MM.1S (cell line): ENCODE data around the gene CCDC102B.

ENCODE experiments used
- CTCF ChIP-seq: fragments of 300-600 bp; sonication (generic); IDR thresholded peaks from 2 replicates; pipeline ENCODE4 v1.5.1; 2016; ENCODE audit warnings: antibody characterized with exemption, low read length, mixed read lengths
- EZH2 ChIP-seq: fragments of 300-600 bp; sonication (generic); optimal IDR thresholded peaks from 2 replicates; pipeline ENCODE3; 2017; ENCODE audit warnings: low read depth, mild to moderate bottlenecking, antibody characterized with exemption, low read length, mixed read lengths
- EZH2phosphoT487 ChIP-seq: fragments of 300-600 bp; sonication (generic); IDR thresholded peaks from 2 replicates; pipeline ENCODE4 v1.6.1; 2018; ENCODE audit warnings: antibody characterized with exemption, low read length

- no peak for TF ChIP-seq CTCF
- TF ChIP-seq EZH2 = no peak
- no peak for TF ChIP-seq EZH2phosphoT487
Observed at GRCh38 chr18:69071680-69072079, 273.8 kb downstream of the CCDC102B start.
